Lower lobe of right lung (tissue), 2 donors: Measurements from ENCODE around the gene ZNF628. TPM values are rescaled to one million over a fixed set of nuclear protein-coding genes. Genes with fewer than 3 reads are reported as not detected.

Experiments used
- ATAC-seq, 2 donors: fragments of 200-7000 bp; cut with Tn5 transposase; one replicate each; pipeline ENCODE4 v1.9.1; 2020 to 2022; ENCODE audit warnings: mild to moderate bottlenecking in 2 of 2, moderate library complexity in 2 of 2
- DNase-seq: peaks from one replicate; pipeline ENCODE4 v3.0.0-alpha.2; 2020
- H3K27ac ChIP-seq: fragments of 200-600 bp; one replicate; pipeline ENCODE4 v1.8.0; 2022
- H3K27me3 ChIP-seq: fragments of 200-600 bp; one replicate; pipeline ENCODE4 v1.8.0; 2022; ENCODE audit warnings: low read depth
- H3K36me3 ChIP-seq: fragments of 200-600 bp; one replicate; pipeline ENCODE4 v1.8.0; 2022; ENCODE audit warnings: mild to moderate bottlenecking
- H3K4me1 ChIP-seq: fragments of 200-600 bp; one replicate; pipeline ENCODE4 v1.8.0; 2022
- H3K4me3 ChIP-seq: fragments of 200-600 bp; one replicate; pipeline ENCODE4 v1.8.0; 2022; ENCODE audit warnings: mild to moderate bottlenecking
- H3K9me3 ChIP-seq: fragments of 200-600 bp; one replicate; pipeline ENCODE4 v1.8.0; 2022
- intact Hi-C: fragments of 100-400 bp; cut with DNase I; formaldehyde crosslinking; loops from one replicate; pipeline ENCODE4 v1.11.0; 2022
- total RNA-seq: library from RNA; stranded (reverse); fragmentation: NEBNext Ultra II Directional; extraction: Animal tissue kit (Norgen Biotek cat#: 25700); gene quantifications from one replicate; pipeline ENCODE4 v1.2.1, GENCODE V29; 2021
- TF ChIP-seq, protein P1 (sequence below): fragments of 200-600 bp; IDR thresholded peaks from one replicate; pipeline ENCODE4 v1.8.0; 2022; ENCODE audit warnings: antibody characterized with exemption, mild to moderate bottlenecking
- donor health status: DM: no; HTN: yes; CAD: no; lungs with severe emphysema.

ZNF628 gene
- total RNA-seq, 1 donor from 2014 or later = 7.1 TPM

DNA sequence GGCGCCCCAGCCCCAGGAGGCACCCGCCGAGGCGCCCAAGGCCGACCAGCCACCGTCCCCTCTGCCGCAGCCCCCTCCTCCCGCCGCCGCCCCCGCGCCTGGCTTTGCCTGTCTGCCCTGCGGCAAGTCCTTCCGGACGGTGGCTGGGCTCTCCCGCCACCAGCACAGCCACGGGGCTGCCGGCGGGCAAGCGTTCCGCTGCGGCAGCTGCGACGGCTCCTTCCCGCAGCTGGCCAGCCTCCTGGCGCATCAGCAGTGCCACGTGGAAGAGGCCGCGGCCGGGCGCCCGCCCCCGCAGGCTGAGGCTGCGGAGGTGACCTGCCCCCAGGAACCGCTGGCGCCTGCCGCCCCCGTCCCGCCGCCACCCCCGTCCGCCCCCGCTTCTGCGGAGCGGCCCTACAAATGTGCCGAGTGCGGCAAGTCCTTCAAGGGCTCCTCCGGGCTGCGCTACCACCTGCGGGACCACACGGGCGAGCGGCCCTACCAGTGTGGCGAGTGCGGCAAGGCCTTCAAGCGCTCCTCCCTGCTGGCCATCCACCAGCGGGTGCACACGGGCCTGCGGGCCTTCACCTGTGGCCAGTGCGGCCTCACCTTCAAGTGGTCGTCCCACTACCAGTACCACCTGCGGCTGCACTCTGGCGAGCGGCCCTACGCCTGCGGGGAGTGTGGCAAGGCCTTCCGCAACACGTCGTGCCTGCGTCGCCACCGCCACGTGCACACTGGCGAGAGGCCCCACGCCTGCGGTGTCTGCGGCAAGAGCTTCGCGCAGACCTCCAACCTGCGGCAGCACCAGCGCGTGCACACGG is 5.9 kb downstream of the ZNF628 start:
- Histone ChIP-seq H3K36me3 (peaks cover 28% of the 10 kb centered on the region), H3K27ac (no peak overlapping the region), H3K9me3 (no peaks in the 10 kb centered on the region), H3K27me3 (no peaks in the 10 kb centered on the region), H3K4me3 (no peak overlapping the region), H3K4me1 (peaks cover 44% of the 10 kb centered on the region)
- no peak for DNase-seq
- intact Hi-C loops = no loop called here
- ATAC-seq = no peak
- TF ChIP-seq, protein P1, sequence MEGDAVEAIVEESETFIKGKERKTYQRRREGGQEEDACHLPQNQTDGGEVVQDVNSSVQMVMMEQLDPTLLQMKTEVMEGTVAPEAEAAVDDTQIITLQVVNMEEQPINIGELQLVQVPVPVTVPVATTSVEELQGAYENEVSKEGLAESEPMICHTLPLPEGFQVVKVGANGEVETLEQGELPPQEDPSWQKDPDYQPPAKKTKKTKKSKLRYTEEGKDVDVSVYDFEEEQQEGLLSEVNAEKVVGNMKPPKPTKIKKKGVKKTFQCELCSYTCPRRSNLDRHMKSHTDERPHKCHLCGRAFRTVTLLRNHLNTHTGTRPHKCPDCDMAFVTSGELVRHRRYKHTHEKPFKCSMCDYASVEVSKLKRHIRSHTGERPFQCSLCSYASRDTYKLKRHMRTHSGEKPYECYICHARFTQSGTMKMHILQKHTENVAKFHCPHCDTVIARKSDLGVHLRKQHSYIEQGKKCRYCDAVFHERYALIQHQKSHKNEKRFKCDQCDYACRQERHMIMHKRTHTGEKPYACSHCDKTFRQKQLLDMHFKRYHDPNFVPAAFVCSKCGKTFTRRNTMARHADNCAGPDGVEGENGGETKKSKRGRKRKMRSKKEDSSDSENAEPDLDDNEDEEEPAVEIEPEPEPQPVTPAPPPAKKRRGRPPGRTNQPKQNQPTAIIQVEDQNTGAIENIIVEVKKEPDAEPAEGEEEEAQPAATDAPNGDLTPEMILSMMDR = no peak

DNA sequence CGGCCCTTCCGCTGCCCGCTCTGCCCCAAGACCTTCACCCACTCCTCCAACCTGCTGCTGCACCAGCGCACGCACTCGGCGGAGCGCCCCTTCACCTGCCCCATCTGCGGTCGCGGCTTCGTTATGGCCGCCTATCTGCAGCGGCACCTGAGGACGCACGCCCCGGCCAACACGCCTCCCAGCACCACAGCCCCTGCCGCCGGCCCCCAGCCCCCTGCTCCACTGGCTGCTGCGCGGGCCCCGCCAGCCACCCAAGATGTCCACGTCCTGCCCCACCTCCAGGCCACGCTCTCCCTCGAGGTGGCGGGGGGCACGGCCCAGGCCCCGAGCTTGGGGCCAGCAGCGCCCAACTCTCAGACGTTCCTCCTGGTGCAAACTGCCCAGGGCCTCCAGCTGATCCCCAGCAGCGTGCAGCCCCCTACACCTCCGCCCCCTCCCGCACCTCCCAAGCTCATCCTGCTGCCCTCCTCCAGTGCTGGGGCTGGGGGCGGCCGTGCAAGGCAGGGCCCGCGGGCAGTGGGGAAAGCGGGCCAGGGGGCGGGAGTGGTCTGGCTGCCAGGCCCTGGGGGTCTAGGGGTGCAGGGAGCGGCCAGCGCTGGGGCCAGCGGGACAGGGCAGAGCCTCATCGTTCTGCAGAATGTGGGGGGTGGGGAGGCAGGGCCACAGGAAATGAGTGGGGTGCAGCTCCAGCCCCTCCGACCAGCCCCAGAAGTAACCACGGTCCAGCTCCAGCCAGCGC is 6.7 kb downstream of the ZNF628 start:
- ATAC-seq = no peak
- Histone ChIP-seq H3K4me1 (peaks cover 43% of the 10 kb centered on the region), H3K4me3 (no peak overlapping the region), H3K27me3 (no peaks in the 10 kb centered on the region), H3K9me3 (no peaks in the 10 kb centered on the region), H3K36me3 (peaks cover 28% of the 10 kb centered on the region), H3K27ac (no peak overlapping the region)
- TF ChIP-seq, protein P1 = no peak
- intact Hi-C loops = no loop called here
- no peak for DNase-seq

DNA sequence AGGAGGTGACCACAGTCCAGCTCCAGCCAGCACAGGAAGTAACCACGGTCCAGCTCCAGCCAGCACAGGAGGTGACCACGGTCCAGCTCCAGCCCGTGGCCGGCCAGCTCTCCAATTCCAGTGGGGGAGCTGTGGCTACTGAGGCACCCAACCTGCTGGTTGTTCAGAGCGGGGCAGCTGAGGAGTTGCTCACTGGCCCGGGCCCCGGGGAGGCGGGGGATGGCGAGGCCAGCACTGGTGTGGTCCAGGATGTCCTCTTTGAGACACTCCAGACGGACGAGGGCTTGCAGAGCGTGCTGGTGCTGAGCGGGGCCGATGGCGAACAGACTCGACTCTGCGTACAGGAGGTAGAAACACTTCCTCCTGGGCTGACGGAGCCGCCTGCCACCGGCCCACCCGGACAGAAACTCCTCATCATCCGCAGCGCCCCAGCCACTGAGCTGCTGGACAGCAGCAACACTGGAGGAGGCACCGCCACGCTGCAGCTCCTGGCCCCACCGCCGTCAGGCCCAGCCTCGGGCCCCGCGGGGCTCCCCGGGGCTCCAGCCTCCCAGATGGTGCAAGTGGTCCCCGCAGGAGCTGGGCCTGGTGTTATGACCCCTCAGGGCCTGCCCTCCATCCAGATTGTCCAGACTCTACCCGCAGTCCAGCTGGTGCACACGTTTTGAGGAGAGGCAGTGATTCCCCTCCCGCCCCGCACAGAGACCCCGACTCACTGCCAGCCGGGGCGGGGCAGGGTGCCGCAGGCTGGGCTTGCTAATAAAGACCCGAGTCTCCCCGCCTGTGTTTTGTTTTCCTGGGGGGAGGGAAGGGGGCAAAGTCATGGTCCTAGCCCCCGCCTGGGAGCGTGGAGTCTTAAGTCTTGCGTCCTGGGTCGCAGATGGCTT is 7.5 kb downstream of the ZNF628 start:
- Histone ChIP-seq H3K9me3 (no peaks in the 10 kb centered on the region), H3K27me3 (no peaks in the 10 kb centered on the region), H3K4me3 (peak overlapping the region; percentile 71), H3K4me1 (peaks cover 38% of the 10 kb centered on the region), H3K36me3 (peaks cover 28% of the 10 kb centered on the region), H3K27ac (peak overlapping the region; percentile 77)
- DNase-seq = no peak
- ATAC-seq = no peak
- intact Hi-C loops = no loop called here
- TF ChIP-seq, protein P1 = no peak

DNA sequence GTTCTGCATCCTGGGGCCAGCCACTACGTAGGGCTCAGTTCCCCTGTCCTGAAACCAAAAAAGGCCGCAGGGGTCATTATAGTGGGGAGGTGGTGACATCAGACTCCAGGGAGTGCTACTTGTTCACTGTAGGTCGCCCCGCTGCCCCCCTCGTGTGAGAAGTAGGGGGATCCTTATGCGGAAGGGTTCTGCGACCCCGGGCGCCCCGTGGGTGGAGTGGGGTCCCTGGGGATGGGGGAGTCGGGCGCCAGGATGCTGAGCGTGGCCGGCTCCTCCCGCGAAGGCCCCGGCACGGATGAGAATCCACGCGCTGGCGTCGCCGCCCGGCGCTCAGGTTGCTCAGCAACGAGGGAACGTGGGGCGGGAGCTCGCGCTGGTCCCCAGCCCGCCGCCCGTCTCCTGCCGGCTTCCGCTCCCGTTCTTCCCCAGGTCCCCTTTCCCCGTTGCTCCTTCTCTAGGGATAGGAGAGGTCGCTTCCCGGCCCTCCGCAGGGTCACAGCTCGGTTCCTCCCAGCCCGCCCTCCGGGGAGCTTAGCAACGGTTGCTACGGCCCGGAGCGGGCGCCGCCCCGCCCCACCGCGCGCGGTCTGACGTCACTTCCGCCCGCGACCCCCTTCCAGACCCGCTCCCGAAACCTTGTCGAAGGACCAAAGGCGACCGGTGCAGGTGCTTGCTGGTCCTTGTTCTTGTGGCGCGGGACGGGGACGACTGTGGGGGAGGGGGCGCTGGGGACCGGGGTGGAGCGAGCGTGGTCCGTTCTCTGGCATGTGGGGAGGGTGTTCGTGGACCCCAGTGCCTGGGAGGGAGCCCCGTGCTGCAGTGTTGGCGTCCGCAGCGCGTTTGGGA is 8.4 kb downstream of the ZNF628 start, which contains the start of gene NAT14:
NAT14 (plus strand) TSS at position 596 of the 846 bp plus-strand sequence. CDS start 521 bp downstream, outside the sequence.
- TF ChIP-seq, protein P1 = no peak
- no peak for DNase-seq
- peaks cover 38% of the 10 kb centered on the region for H3K4me1 ChIP-seq
- intact Hi-C loops = no loop called here
- no peaks in the 10 kb centered on the region for H3K9me3 ChIP-seq
- H3K36me3 ChIP-seq = peaks cover 28% of the 10 kb centered on the region
- H3K27me3 ChIP-seq = peaks cover 8% of the 10 kb centered on the region
- peak within 1 kb of the TSS; percentile 77 for H3K27ac ChIP-seq
- H3K4me3 ChIP-seq = peak within 1 kb of the TSS; percentile 71
- ATAC-seq = peak; percentile 62 to 65
